Measurements from ENCODE around the gene PHF21B. TPM values are rescaled to one million over a fixed set of nuclear protein-coding genes. Genes with fewer than 3 reads are reported as not detected.

PHF21B gene
- total RNA-seq, 1 experiment from 2014 or later = 0.12 TPM

GRCh38 chr22:44994399-44995104 lies 15.3 kb downstream of the PHF21B start:
- DNase-seq (ENCODE audit: extremely low read depth, low read depth) = no peak

GRCh38 chr22:44992166-44992565 lies 17.6 kb downstream of the PHF21B start:
- no peak for DNase-seq (ENCODE audit: extremely low read depth, low read depth)

GRCh38 chr22:44991218-44991617 lies 18.6 kb downstream of the PHF21B start:
- DNase-seq (ENCODE audit: extremely low read depth, low read depth) = no peak

GRCh38 chr22:44990810-44991209 lies 19.0 kb downstream of the PHF21B start:
- DNase-seq (ENCODE audit: extremely low read depth, low read depth) = no peak

GRCh38 chr22:44990328-44990727 lies 19.5 kb downstream of the PHF21B start:
- DNase-seq (ENCODE audit: extremely low read depth, low read depth) = no peak

- no peak for DNase-seq (ENCODE audit: extremely low read depth, low read depth)
These were observed 21.1 kb downstream of the PHF21B start for GRCh38 chr22:44988671-44989070.

GRCh38 chr22:44986926-44987325 lies 22.9 kb downstream of the PHF21B start:
- DNase-seq (ENCODE audit: extremely low read depth, low read depth) = no peak

GRCh38 chr22:44985906-44986527 lies 23.8 kb downstream of the PHF21B start:
- no peak for DNase-seq (ENCODE audit: extremely low read depth, low read depth)

- DNase-seq (ENCODE audit: extremely low read depth, low read depth) = no peak
These were observed 25.8 kb downstream of the PHF21B start for GRCh38 chr22:44983878-44984482.

- DNase-seq (ENCODE audit: extremely low read depth, low read depth) = no peak
These were observed 27.4 kb downstream of the PHF21B start for GRCh38 chr22:44982445-44982844.

GRCh38 chr22:44981857-44982256 lies 27.9 kb downstream of the PHF21B start:
- no peak for DNase-seq (ENCODE audit: extremely low read depth, low read depth)

GRCh38 chr22:44979154-44979553 lies 30.7 kb downstream of the PHF21B start:
- DNase-seq (ENCODE audit: extremely low read depth, low read depth) = no peak

- peak; percentile 84 for DNase-seq (ENCODE audit: extremely low read depth, low read depth)
These were observed 34.2 kb downstream of the PHF21B start for GRCh38 chr22:44975427-44976262.

GRCh38 chr22:44974454-44974853 lies 35.4 kb downstream of the PHF21B start:
- no peak for DNase-seq (ENCODE audit: extremely low read depth, low read depth)

GRCh38 chr22:44973829-44974228 lies 36.0 kb downstream of the PHF21B start:
- no peak for DNase-seq (ENCODE audit: extremely low read depth, low read depth)

- DNase-seq (ENCODE audit: extremely low read depth, low read depth) = no peak
These were observed 37.3 kb downstream of the PHF21B start for GRCh38 chr22:44972363-44973083.

- no peak for DNase-seq (ENCODE audit: extremely low read depth, low read depth)
These were observed 38.0 kb downstream of the PHF21B start for GRCh38 chr22:44971651-44972362.

- DNase-seq (ENCODE audit: extremely low read depth, low read depth) = no peak
These were observed 39.5 kb downstream of the PHF21B start for GRCh38 chr22:44970291-44970690.

GRCh38 chr22:44969817-44970216 lies 40.0 kb downstream of the PHF21B start:
- no peak for DNase-seq (ENCODE audit: extremely low read depth, low read depth)

GRCh38 chr22:44968736-44969135 lies 41.1 kb downstream of the PHF21B start:
- no peak for DNase-seq (ENCODE audit: extremely low read depth, low read depth)
